ENCODE data around the gene LTN1. TPM values are rescaled to one million over a fixed set of nuclear protein-coding genes. Genes with fewer than 3 reads are reported as not detected.

LTN1 gene
- polyA plus RNA-seq, 3 donors from 2014 or later = 9.9 to 19.1 (median 11.3) TPM

Other genes starting within 250 kb of the LTN1 start
- 10 to 100 TPM; 13.0 to 28.6 (median 13.0) TPM for gene RWDD2B, start 26.5 kb upstream of the LTN1 start, polyA plus RNA-seq
- gene USP16, start 31.8 kb upstream of the LTN1 start, polyA plus RNA-seq = 10 to 100 TPM; 12.0 to 31.3 (median 20.5) TPM
- 100 to 1,000 TPM; 101 to 119 (median 113) TPM for gene CCT8, start 80.8 kb upstream of the LTN1 start, polyA plus RNA-seq
- gene MAP3K7CL, start 137.8 kb upstream of the LTN1 start, polyA plus RNA-seq = 10 to 100 TPM in 2 of 3 donors, 1 to 10 TPM in 1; 9.2 to 18.8 (median 12.5) TPM

Data from immature natural killer cell (primary cell).